Brain microvascular endothelial cell (primary cell): ENCODE data around the gene AMFR.

ENCODE experiments used
- DNase-seq: peaks from one replicate; pipeline ENCODE4 v3.0.0-alpha.2; 2020
- H3K27ac ChIP-seq: fragments of 250-450 bp; sonication (Bioruptor Pico); 2 replicates; pipeline ENCODE4 v1.5.1; 2020; ENCODE audit warnings: mild to moderate bottlenecking, moderate library complexity
- H3K27me3 ChIP-seq: fragments of 250-450 bp; sonication (Bioruptor Pico); replicated peaks from 2 replicates; pipeline ENCODE4 v1.5.1; 2020; ENCODE audit warnings: mild to moderate bottlenecking
- H3K36me3 ChIP-seq: fragments of 250-450 bp; sonication (Bioruptor Pico); replicated peaks from 2 replicates; pipeline ENCODE4 v1.5.1; 2020; ENCODE audit warnings: mild to moderate bottlenecking
- H3K4me3 ChIP-seq: 2 replicates; pipeline ENCODE4 v1.5.1; 2011; ENCODE audit warnings: low read depth, mild to moderate bottlenecking, control low read depth, low read length, moderate library complexity
- in situ Hi-C: cut with HindIII; loops from 2 replicates; pipeline ENCODE4 v1.10.0; 2017; ENCODE audit warnings: low sequenced_read_pairs, low pct_ligation_motif_present
- TF ChIP-seq, protein P1 (sequence below): IDR thresholded peaks from 2 replicates; pipeline ENCODE4 v1.5.1; 2011; ENCODE audit warnings: low read depth, mild to moderate bottlenecking, moderate library complexity, low read length, control low read depth, inconsistent platforms; ENCODE audit errors: missing control alignments

The AMFR gene

DNA sequence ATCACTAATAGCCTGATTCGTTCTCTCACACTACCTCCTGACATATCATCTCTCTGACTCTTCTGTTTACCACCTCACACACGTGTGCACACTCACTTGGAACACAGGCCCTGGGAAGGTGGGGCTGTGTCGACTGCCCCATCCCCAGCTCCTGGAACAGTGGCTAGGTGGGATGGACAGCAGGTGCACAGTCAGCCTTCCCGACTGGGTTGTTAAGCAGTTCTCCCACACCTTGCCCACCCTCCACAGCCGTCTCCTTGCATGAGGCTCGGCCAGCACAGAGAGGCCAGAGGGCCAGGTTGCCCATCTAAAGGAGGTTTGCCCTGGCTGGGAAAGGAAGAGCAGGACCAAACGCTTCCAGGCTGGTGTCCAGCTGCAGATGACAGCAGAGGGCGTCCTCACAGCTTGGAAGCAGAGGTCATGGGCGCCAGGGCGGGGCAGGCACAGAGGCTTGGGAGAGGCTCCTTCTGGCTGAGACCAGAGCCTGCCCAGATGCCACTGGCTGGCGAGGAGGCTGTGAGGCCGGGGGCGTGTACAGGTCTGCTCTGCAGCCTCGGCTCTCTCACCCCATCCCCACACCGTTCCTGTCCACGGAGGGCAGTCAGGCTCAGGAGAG, 92.8 kb downstream of the AMFR start:
- no peak overlapping the region for H3K4me3 ChIP-seq
- H3K36me3 ChIP-seq: no peaks in the 10 kb centered on the region
- TF ChIP-seq, protein P1, sequence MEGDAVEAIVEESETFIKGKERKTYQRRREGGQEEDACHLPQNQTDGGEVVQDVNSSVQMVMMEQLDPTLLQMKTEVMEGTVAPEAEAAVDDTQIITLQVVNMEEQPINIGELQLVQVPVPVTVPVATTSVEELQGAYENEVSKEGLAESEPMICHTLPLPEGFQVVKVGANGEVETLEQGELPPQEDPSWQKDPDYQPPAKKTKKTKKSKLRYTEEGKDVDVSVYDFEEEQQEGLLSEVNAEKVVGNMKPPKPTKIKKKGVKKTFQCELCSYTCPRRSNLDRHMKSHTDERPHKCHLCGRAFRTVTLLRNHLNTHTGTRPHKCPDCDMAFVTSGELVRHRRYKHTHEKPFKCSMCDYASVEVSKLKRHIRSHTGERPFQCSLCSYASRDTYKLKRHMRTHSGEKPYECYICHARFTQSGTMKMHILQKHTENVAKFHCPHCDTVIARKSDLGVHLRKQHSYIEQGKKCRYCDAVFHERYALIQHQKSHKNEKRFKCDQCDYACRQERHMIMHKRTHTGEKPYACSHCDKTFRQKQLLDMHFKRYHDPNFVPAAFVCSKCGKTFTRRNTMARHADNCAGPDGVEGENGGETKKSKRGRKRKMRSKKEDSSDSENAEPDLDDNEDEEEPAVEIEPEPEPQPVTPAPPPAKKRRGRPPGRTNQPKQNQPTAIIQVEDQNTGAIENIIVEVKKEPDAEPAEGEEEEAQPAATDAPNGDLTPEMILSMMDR: peak; percentile 64
- in situ Hi-C loops: no loop called here
- peak; percentile 35 for DNase-seq
- H3K27ac ChIP-seq: no peak overlapping the region
- no peaks in the 10 kb centered on the region for H3K27me3 ChIP-seq

DNA sequence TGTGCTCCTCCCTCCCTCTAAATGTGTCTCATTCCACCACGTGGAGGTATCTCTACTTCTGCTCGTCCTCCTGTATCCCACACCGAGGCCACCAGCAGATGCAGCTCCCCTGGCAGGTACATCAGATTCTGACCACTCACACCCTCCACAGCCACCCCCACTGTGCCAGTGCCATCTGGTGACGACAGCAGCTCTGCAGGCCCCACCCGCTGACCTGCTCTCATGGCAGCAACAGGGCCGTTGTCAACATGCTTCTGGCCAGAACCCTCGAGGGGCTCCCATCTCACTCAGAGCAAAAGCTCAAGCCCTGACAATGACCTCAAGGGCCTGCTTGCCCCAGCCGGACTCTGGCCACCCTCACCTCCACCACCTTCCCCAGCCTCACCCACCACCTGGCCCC, 93.4 kb downstream of the AMFR start:
- Histone ChIP-seq H3K4me3 (no peak overlapping the region), H3K27ac (no peak overlapping the region), H3K27me3 (no peaks in the 10 kb centered on the region), H3K36me3 (no peaks in the 10 kb centered on the region)
- no peak for DNase-seq
- TF ChIP-seq, protein P1: no peak
- in situ Hi-C loops: no loop called here

DNA sequence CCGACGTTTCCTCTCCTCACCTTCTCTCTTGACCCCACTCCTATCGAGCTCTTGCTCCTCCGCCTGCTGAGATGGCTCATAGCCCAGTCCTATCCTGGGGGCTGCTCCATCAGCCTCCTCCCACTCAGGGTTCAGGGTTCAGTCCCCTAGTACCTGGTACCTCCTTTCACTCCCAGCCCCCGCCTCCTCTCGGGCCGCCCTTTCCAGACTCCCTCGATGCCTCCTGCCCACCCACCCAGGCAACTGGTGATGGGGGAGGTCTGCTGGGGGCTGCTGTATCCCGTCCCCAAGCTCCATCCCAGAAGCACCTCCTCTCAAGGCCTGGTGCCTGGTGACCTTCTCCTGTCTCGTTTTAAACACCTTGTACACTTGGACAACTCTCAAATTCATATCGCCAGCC, 93.9 kb downstream of the AMFR start:
- in situ Hi-C loops: no loop called here
- DNase-seq: no peak
- TF ChIP-seq, protein P1: no peak
- no peak overlapping the region for H3K4me3 ChIP-seq
- H3K36me3 ChIP-seq: no peaks in the 10 kb centered on the region
- H3K27ac ChIP-seq: no peak overlapping the region
- H3K27me3 ChIP-seq: no peaks in the 10 kb centered on the region

DNA sequence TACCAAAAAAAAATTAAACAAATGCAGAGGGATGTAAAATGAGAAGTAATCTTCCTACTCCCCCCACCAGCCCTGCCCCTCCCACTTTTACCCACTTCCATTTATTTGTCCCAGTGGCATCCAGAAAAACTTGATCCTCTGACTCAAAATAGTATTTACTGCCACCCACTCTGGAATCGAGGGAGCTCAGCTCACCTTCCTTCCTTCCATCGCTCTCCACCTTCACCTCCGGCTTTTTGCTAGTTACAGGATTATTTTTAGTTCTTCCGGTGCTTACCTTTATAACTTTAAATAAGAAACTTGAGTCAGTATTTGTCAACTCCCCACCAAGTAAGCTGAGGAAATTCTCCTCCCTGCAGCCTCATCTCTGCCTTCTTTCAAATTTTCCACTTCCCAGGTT, 94.9 kb downstream of the AMFR start:
- H3K36me3 ChIP-seq: no peaks in the 10 kb centered on the region
- in situ Hi-C loops: no loop called here
- H3K4me3 ChIP-seq: no peak overlapping the region
- no peak overlapping the region for H3K27ac ChIP-seq
- TF ChIP-seq, protein P1: no peak
- no peaks in the 10 kb centered on the region for H3K27me3 ChIP-seq
- no peak for DNase-seq

DNA sequence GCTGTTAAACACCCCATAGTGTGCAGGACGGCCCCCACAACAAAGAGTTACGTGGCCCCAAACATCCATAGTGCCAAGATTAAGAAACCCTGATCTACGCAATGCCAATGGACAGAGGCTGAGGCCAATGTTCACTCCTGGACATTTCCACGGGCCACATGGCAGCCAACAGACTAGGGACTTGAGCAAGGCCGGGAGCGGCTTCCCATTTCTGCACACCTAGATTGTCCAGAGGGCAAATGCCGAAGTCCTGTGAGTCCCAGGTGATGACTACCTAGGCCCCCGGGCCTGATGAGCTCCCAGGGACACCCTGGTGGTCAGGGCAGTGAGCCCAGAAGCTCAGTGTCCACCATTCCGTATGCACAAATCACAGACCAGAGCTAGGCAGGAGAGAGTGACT, 95.5 kb downstream of the AMFR start:
- no peak for DNase-seq
- H3K27me3 ChIP-seq: no peaks in the 10 kb centered on the region
- H3K36me3 ChIP-seq: no peaks in the 10 kb centered on the region
- TF ChIP-seq, protein P1: no peak
- in situ Hi-C loops: no loop called here
- no peak overlapping the region for H3K4me3 ChIP-seq
- H3K27ac ChIP-seq: no peak overlapping the region

DNA sequence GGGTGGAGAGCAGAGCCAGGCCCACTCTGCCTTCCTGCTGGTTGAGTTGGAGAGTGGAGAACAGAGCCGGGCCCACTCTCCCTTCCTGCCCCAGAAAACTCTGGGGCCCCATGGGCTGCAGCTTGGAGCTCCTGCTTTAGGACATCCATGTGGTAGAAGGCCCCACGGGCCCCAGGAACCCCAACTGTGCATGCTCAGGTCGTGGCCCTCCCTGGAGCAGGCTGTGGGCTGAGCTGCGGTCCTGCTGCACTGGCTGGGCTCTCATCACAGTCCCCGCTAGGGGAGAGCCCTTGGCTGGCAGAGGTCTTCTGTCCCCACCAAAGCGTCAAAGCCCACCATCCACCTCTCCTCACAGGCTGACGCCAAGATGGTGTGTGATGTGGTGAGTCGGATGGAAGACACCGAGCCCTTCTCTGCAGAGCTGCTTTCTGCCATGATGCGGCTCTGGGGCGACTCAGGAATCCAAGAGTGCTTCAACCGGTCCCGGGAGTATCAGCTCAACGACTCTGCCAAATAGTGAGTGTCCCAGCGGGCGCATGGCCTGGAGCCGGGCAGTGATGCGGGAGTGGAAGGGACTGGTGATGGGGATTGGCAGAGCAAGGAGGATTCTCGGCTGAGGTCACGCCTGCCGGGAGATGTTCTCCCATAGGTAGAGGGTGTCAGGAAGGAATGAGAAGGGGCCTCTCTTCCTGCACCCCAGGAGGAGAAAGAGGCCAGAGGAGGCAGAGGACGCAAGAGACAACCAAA, 96.9 kb downstream of the AMFR start:
- H3K4me3 ChIP-seq: no peak overlapping the region
- in situ Hi-C loops: no loop called here
- no peak overlapping the region for H3K27ac ChIP-seq
- H3K27me3 ChIP-seq: no peaks in the 10 kb centered on the region
- DNase-seq: no peak
- TF ChIP-seq, protein P1: no peak
- H3K36me3 ChIP-seq: no peaks in the 10 kb centered on the region
